Renal cortical epithelial cell (primary cell): Measurements from ENCODE around the gene DEGS2. TPM values are rescaled to one million over a fixed set of nuclear protein-coding genes. Genes with fewer than 3 reads are reported as not detected.

Experiments used
- total RNA-seq: library from RNA; depleted of rRNA; stranded (reverse); fragments of >200 nt; gene quantifications from 2 replicates; pipeline ENCODE4 v1.2.3, GENCODE V29; 2014

DEGS2 gene
- total RNA-seq, 1 donor from 2014 or later: 0.20 TPM

Other genes starting within 250 kb of the DEGS2 start
- 20.4 and 62.5 TPM in 2 replicates for gene EVL, start 94.2 kb downstream of the DEGS2 start, total RNA-seq
- gene YY1, start 79.5 kb upstream of the DEGS2 start, total RNA-seq: 47.2 and 64.3 TPM in 2 replicates
- 48.3 and 92.2 TPM in 2 replicates for gene SLC25A29, start 146.8 kb upstream of the DEGS2 start, total RNA-seq
- gene SLC25A47, start 163.7 kb upstream of the DEGS2 start, total RNA-seq: not detected in 2 replicates
- gene WDR25, start 216.8 kb upstream of the DEGS2 start, total RNA-seq: 10.6 and 14.9 TPM in 2 replicates